Vagina (tissue), 2 donors: ENCODE data around the gene SCYL3.

Experiments
- CTCF ChIP-seq, 3 experiments: fragments of 450-650 bp in 2 of 3; fragments of 200-600 bp in 1 of 3; sonication (generic) in 1 of 3; IDR thresholded peaks; one replicate each; pipeline ENCODE4 v1.5.1; 2017 to 2019; ENCODE audit warnings: antibody characterized with exemption in 3 of 3, mild to moderate bottlenecking in 2 of 3, moderate library complexity in 2 of 3
- POLR2A ChIP-seq, 2 donors: fragments of 450-650 bp; IDR thresholded peaks; one replicate each; pipeline ENCODE4 v1.6.1; 2017; ENCODE audit warnings: antibody characterized with exemption in 2 of 2, mild to moderate bottlenecking in 2 of 2, moderate library complexity in 2 of 2

DNA sequence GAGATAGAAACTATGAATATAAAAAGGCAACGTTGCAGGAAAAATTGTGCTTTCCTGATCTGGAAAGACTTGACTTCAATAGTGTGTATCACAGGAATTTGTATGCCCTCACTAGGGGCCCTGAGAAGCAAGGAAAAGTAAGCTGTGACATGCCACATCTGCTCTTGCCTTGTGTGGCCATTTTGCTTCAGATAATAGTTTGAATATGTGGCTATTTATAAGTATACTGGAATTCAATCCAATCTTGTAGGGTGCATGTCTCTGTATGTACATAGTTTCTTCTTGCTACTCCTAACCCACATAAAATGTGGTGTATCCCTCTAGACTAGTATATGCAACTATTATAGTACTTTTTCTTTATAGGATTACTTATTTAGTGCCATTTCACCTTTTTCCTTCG lies 31.1 kb upstream of the SCYL3 start:
- TF ChIP-seq CTCF (IDR thresholded peaks at IDR 0.05), result no peak
- no peak for TF ChIP-seq POLR2A (IDR thresholded peaks at IDR 0.05)
